Lower lobe of right lung (tissue), 2 donors: ENCODE measurements around the gene STAT4. TPM values are rescaled to one million over a fixed set of nuclear protein-coding genes. Genes with fewer than 3 reads are reported as not detected.
A peak's percentile ranks its signal among the peaks of the same experiment; 100 is the strongest.

Experiments used
- ATAC-seq, 2 donors: fragments of 200-7000 bp; cut with Tn5 transposase; one replicate each; pipeline ENCODE4 v1.9.1; 2020 to 2022; ENCODE audit warnings: mild to moderate bottlenecking in 2 of 2, moderate library complexity in 2 of 2
- DNase-seq: peaks from one replicate; pipeline ENCODE4 v3.0.0-alpha.2; 2020
- H3K27ac ChIP-seq: fragments of 200-600 bp; one replicate; pipeline ENCODE4 v1.8.0; 2022
- H3K27me3 ChIP-seq: fragments of 200-600 bp; one replicate; pipeline ENCODE4 v1.8.0; 2022; ENCODE audit warnings: low read depth
- H3K36me3 ChIP-seq: fragments of 200-600 bp; one replicate; pipeline ENCODE4 v1.8.0; 2022; ENCODE audit warnings: mild to moderate bottlenecking
- H3K4me1 ChIP-seq: fragments of 200-600 bp; one replicate; pipeline ENCODE4 v1.8.0; 2022
- H3K4me3 ChIP-seq: fragments of 200-600 bp; one replicate; pipeline ENCODE4 v1.8.0; 2022; ENCODE audit warnings: mild to moderate bottlenecking
- H3K9me3 ChIP-seq: fragments of 200-600 bp; one replicate; pipeline ENCODE4 v1.8.0; 2022
- intact Hi-C: fragments of 100-400 bp; cut with DNase I; formaldehyde crosslinking; loops from one replicate; pipeline ENCODE4 v1.11.0; 2022
- total RNA-seq: library from RNA; stranded (reverse); fragmentation: NEBNext Ultra II Directional; extraction: Animal tissue kit (Norgen Biotek cat#: 25700); gene quantifications from one replicate; pipeline ENCODE4 v1.2.1, GENCODE V29; 2021
- TF ChIP-seq, protein P1 (sequence below): fragments of 200-600 bp; IDR thresholded peaks from one replicate; pipeline ENCODE4 v1.8.0; 2022; ENCODE audit warnings: antibody characterized with exemption, mild to moderate bottlenecking
- donor health status: DM: no; HTN: yes; CAD: no; lungs with severe emphysema.

STAT4 gene
- total RNA-seq, 1 donor from 2014 or later = 5.8 TPM

DNA sequence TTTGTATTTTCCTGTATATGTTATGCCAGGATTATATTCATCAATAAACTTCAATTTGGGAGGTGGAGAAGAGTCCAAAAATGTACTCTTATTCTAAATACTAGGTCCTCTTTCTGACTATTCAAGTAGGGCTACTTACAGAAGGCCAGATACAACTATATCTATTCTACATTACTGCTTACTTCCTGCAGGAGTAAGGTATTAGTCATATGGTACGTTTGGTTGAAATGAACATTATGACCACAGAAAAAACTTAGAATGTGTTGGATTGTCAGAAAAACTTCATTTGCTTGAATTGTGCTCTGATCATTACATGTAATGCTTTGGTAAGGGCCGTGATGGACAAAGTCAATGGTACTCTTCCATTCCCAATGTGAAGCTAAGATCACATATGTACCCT lies 35.0 kb downstream of the STAT4 start:
- intact Hi-C loops = no loop called here
- Histone ChIP-seq H3K4me3 (no peak overlapping the region), H3K36me3 (no peaks in the 10 kb centered on the region), H3K9me3 (no peaks in the 10 kb centered on the region), H3K27ac (no peak overlapping the region), H3K27me3 (no peaks in the 10 kb centered on the region), H3K4me1 (no peaks in the 10 kb centered on the region)
- ATAC-seq = no peak
- DNase-seq = no peak
- TF ChIP-seq, protein P1, sequence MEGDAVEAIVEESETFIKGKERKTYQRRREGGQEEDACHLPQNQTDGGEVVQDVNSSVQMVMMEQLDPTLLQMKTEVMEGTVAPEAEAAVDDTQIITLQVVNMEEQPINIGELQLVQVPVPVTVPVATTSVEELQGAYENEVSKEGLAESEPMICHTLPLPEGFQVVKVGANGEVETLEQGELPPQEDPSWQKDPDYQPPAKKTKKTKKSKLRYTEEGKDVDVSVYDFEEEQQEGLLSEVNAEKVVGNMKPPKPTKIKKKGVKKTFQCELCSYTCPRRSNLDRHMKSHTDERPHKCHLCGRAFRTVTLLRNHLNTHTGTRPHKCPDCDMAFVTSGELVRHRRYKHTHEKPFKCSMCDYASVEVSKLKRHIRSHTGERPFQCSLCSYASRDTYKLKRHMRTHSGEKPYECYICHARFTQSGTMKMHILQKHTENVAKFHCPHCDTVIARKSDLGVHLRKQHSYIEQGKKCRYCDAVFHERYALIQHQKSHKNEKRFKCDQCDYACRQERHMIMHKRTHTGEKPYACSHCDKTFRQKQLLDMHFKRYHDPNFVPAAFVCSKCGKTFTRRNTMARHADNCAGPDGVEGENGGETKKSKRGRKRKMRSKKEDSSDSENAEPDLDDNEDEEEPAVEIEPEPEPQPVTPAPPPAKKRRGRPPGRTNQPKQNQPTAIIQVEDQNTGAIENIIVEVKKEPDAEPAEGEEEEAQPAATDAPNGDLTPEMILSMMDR = no peak

- H3K4me3 ChIP-seq = no peak overlapping the region
- intact Hi-C loops = no loop called here
- H3K4me1 ChIP-seq = no peaks in the 10 kb centered on the region
- H3K27ac ChIP-seq = no peak overlapping the region
- no peaks in the 10 kb centered on the region for H3K27me3 ChIP-seq
- DNase-seq = no peak
- H3K9me3 ChIP-seq = no peaks in the 10 kb centered on the region
- TF ChIP-seq, protein P1 = no peak
- ATAC-seq = peak in 1 of 2 donors; percentile 19
- H3K36me3 ChIP-seq = no peaks in the 10 kb centered on the region
Observed at GRCh38 chr2:191115391-191115790, 35.4 kb downstream of the STAT4 start.

GRCh38 chr2:191114403-191114886 lies 36.3 kb downstream of the STAT4 start:
- DNase-seq (no peak), ATAC-seq (peak; percentile 39 to 66)
- Histone ChIP-seq H3K36me3 (no peaks in the 10 kb centered on the region), H3K4me1 (no peaks in the 10 kb centered on the region), H3K27ac (no peak overlapping the region), H3K27me3 (no peaks in the 10 kb centered on the region), H3K9me3 (no peaks in the 10 kb centered on the region), H3K4me3 (no peak overlapping the region)
- TF ChIP-seq, protein P1 = no peak
- intact Hi-C loops = no loop called here

DNA sequence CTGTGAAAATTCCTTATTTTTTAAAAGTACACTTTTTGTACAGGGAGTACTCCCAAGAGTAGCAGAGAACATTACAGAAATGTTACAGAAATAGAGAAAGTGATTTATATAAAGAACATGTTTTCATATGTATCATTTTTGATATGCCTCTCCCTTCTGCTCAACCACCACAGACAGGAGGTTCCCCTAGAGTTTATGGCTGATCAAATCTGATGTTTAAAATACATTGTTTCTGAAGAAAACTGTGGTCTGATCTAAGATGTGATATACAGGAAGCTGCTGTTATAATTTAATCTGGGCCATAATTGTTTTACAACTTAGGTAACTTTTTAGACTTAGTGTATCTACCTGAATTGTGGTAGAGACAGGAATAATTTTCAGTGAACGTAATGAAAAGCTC lies 37.0 kb downstream of the STAT4 start:
- H3K4me1 ChIP-seq = no peaks in the 10 kb centered on the region
- intact Hi-C loops = no loop called here
- no peak overlapping the region for H3K4me3 ChIP-seq
- H3K27ac ChIP-seq = no peak overlapping the region
- no peak for DNase-seq
- ATAC-seq = no peak
- H3K27me3 ChIP-seq = no peaks in the 10 kb centered on the region
- no peaks in the 10 kb centered on the region for H3K36me3 ChIP-seq
- no peaks in the 10 kb centered on the region for H3K9me3 ChIP-seq
- TF ChIP-seq, protein P1 = no peak

DNA sequence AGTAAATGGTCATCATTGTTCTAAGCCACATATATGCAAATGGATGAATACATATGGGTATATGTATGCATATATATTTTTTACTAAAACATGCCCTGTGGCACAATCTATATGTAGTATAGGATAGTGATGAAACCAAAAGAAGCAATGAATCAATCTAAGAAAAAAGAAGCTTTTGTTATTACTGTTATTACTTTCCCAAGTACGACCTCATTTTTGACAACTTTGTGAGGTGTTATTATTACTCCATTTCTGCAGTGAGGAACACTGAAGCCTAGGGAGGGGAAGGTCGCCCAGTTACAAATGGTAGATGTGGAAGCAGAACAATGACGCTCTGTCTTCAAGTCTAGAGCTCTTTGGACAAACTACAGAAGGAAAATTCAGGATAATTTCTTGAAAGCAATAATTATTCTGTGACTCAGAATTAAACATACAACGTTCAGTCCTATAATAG lies 38.3 kb downstream of the STAT4 start:
- Histone ChIP-seq H3K36me3 (no peaks in the 10 kb centered on the region), H3K27ac (no peak overlapping the region), H3K4me1 (no peaks in the 10 kb centered on the region), H3K4me3 (no peak overlapping the region), H3K9me3 (no peaks in the 10 kb centered on the region), H3K27me3 (no peaks in the 10 kb centered on the region)
- intact Hi-C loops = no loop called here
- DNase-seq (no peak), ATAC-seq (no peak)
- TF ChIP-seq, protein P1 = no peak

DNA sequence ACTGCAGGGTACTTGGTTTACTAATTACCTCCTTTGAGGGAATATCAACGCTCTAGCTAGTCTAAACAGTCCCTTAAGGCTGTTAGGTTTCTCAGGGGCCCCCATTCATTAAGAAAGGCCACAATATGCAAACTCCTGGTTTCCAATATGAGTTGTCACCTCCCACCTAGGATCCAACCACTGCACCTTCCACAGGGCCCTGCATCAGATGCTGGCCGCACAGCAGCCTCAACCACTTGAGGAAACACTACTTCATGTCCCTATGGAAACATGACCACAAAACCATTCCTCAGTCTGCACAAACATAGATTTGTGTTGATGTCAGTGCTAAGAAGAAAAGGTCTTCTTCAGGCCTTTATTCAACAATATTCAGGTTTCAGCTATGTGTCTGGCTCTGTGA lies 40.9 kb downstream of the STAT4 start:
- intact Hi-C loops = no loop called here
- Histone ChIP-seq H3K4me3 (no peak overlapping the region), H3K9me3 (no peaks in the 10 kb centered on the region), H3K4me1 (no peaks in the 10 kb centered on the region), H3K36me3 (no peaks in the 10 kb centered on the region), H3K27me3 (no peaks in the 10 kb centered on the region), H3K27ac (no peak overlapping the region)
- ATAC-seq (peak; percentile 62 to 63), DNase-seq (no peak)
- TF ChIP-seq, protein P1 = no peak
